NCI-H2081 (cell line): ENCODE results near the gene TEF.

Source experiments
- DNase-seq, 2 experiments: peaks; one replicate each; lab custom pipeline; 2025; lab: John Stamatoyannopoulos, UW

The TEF gene

GRCh38 chr22:41354979-41355378 is 26.8 kb upstream of the TEF start:
- DNase-seq, result no peak

DNA sequence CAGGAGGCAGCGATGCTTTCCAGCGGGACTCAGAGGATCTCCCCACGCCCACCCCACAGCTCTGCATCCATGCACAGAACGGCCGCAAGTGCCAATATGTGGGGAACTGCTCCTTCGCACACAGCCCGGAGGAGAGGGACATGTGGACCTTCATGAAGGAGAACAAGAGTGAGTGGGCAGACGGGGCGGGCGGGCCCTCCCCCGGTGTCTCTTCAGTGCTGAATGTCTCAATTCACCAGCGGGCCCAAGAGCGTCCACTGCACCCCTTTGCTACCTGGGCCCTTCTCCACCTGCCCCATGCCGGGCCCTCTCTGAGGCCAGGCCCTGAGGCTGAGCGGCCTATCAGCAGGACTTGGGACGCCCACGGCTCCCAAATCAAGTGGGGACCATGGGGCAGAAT is 25.8 kb upstream of the TEF start:
- DNase-seq, result no peak

GRCh38 chr22:41356430-41357028 is 25.2 kb upstream of the TEF start:
- no peak for DNase-seq

DNA sequence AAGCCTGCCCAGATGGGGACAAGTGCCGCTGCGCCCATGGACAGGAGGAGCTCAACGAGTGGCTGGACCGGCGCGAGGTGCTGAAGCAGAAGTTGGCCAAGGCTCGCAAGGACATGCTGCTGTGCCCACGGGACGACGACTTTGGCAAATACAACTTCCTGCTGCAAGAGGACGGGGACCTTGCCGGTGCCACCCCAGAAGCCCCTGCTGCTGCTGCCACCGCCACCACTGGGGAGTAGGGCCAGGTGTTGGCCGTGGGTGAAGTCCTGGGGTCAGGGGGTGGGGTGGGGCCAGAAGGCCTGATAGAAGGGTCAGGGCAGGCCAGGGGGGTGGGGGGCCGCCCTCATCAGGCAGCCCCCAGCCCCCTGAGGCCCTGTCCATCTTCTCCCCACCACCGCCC is 24.6 kb upstream of the TEF start:
- no peak for DNase-seq

DNA sequence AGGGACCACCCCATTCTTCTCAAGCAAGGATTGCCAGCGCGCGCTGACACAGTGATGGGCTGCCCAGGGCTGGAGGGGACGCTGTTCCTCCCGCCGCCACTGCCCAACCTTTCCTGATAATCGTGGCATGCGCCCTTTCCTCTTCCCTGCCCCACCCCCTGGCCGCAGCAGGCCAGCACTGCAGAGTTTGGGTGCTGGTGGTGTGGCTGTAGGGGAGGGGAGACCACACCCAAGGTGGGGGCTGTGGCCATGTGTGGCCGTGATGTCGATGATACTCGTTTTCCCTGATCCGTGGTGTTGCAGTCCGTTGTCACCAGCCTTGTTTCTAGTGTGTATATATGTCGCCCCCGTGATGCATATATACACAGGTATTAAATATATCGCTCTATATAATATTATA is 22.8 kb upstream of the TEF start:
- no peak for DNase-seq

GRCh38 chr22:41359376-41359775 is 22.4 kb upstream of the TEF start:
- no peak for DNase-seq

GRCh38 chr22:41360126-41360525 is 21.6 kb upstream of the TEF start:
- no peak for DNase-seq

- no peak for DNase-seq
These were observed 19.9 kb upstream of the TEF start for GRCh38 chr22:41361716-41362310.

- DNase-seq, result no peak
These were observed 19.1 kb upstream of the TEF start for GRCh38 chr22:41362615-41363014.

DNA sequence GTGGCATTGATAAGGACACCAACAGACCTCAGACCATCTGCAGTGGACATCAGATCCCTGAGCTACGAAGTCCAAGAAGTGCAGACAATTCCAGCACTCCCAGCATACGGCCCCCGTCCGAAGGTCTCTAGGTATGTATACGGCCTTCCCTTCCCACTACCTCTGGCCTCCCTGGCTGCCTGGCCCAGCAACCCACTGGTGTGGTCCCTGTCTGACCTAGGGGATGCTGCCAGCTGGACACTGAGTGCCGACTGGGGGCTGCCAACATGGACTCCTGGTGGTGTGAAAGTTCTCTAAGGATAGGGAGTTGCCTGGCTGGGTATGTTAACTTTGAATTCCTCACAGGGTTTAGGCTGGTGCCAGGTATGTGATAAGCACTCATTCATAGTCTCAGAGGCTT is 17.5 kb upstream of the TEF start:
- no peak for DNase-seq

GRCh38 chr22:41364955-41365354 is 16.8 kb upstream of the TEF start:
- no peak for DNase-seq

DNA sequence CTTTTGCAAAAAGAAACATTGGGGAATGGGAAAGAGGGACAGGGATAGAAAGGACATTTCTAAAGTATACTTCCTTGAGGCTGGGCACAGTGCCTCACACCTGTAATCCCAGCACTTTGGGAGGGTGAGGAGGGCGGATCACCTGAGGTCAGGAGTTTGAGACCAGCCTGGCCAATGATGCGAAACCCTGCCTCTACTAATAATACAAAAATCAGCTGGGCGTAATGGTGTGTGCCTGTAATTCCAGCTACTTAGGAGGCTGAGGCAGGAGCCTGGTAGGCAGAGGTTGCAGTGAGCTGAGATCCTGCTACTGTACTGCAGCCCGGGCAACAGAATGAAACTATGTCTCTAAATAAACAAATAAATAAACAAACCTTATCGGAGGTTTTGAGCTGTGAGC is 16.3 kb upstream of the TEF start:
- no peak for DNase-seq

- no peak for DNase-seq
These were observed 15.3 kb upstream of the TEF start for GRCh38 chr22:41366323-41367029.

DNA sequence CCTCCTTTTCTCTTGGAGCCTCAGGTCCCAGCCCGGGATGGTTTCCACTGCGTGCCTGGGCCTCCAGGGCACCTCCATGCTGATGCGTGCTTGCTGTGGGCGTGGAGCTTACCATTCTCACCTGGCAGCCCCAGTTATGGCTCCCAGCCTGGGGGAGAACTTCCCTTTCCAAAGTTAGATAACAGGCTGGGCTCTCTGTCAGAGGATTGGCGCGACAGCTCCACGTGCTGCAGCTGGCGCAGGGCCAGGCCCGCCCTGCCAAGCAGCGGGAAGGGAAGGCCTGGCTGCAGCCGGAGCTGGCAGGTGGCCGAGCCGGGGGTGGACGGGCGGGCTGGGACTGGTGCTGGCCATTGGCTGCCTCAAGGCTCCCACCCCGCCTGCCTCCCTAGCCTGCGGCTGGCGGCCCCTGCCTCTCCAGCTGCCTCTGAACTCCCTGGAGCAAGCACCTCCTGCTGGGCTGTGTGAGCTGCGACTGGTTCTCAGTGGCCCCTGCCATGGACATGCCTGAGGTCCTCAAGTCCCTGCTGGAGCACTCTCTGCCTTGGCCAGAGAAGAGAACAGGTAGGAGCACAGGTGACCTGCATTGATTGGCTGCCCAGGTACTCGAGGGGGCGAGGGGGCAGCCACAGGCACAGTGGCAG is 14.6 kb upstream of the TEF start:
- DNase-seq, result peak; percentile 93 to 94

DNA sequence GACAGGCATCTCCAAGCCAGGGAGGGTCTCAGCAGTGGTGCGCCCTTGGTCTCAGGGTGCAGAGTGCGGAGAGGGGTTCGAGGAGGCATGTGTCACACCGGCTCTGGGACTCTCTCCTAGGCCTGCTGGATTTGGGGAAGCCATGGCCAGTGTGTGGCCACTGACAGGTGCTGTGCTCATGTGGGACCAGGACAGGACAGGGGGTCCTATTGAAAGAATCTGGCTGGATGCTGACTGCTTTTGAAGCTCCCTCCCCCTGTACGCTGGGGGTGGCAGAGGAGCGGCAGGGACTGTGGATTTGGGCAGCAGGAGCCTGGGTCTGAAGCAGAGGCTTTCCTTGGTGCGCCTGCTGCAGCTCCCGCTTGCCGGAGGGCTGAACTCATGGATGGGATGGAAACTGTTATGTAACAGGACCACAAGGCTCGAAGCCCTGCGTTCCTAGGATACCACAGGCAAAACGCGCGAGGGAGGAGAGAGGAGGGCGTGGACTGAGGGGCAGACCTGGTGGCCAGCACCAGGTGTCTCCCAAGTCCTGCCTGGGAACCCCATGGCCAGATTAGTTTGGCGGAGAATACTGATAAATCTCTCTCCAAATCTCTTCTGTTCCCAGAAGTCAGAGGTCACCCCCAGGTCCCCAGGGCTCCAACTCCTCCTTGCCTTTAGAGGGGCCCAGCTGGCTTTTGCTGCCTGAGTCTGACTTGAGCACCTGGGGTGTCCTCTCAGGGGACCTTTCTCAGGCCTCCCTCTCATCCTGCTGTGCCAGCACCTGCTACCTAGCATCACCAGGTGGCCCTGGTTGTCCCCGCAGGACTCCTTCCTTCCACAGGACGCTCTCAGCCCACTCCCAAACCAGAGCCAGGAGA is 13.8 kb upstream of the TEF start:
- peak in 1 of 2 experiments; percentile 6 for DNase-seq

- no peak for DNase-seq
These were observed 13.0 kb upstream of the TEF start for GRCh38 chr22:41368543-41369423.

GRCh38 chr22:41369424-41369745 is 12.4 kb upstream of the TEF start:
- no peak for DNase-seq

- DNase-seq, result no peak
These were observed 11.9 kb upstream of the TEF start for GRCh38 chr22:41369837-41370236.

DNA sequence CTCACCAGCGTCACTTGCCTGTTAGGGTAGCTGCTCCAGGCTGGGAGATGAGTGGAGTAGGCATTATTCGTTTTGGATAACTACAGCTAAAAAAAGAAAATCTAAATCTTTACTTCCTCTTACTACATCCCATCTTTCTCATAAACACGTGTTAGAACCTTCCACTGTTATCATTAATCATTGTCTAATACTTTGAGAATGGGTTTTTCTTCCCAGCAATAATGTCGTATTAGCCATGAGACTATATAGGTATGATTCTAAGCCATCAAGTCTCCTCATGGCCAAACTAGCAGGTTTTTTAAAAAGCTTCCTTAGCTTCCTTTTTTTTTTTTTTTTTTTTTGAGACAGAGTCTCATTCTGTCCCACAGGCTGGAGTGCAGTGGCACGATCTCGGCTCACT is 3.9 kb upstream of the TEF start:
- DNase-seq, result no peak

GRCh38 chr22:41380993-41381328 is 781 bp upstream of the TEF start:
- DNase-seq, result no peak

- peak; percentile 37 to 49 for DNase-seq
These were observed 396 bp downstream of the TEF start for GRCh38 chr22:41382098-41382578.
